Stimulated activated CD8-positive, alpha-beta memory T cell treated with anti-CD3 and anti-CD28 coated beads, Interleukin-12 subunit alpha, Interleukin-12 subunit beta, amount 100 ng/mL, for 24 hours (primary cell): ENCODE data around the gene AVPR1A.

Experiments used
- DNase-seq: peaks from one replicate; pipeline ENCODE4 v3.0.0-alpha.2; 2020; ENCODE audit errors: extremely low read depth

AVPR1A gene

GRCh38 chr12:63093711-63094110 lies 57.3 kb downstream of the AVPR1A start:
- DNase-seq: no peak

- no peak for DNase-seq
These were observed 57.9 kb downstream of the AVPR1A start for GRCh38 chr12:63093084-63093483.
